T-helper 1 cell treated with Interleukin-12 subunit alpha and Interleukin-12 subunit beta and Interleukin-4 antibody, amounts not matched to agents 30 ng/mL and 1 ng/mL, for 36 hours (primary cell): ENCODE data around the gene FAM222A. TPM values are rescaled to one million over a fixed set of nuclear protein-coding genes. Genes with fewer than 3 reads are reported as not detected.

ENCODE experiments used
- intact Hi-C: fragments of 100-400 bp; cut with micrococcal nuclease; formaldehyde crosslinking; loops from one replicate; pipeline ENCODE4 v1.15.1; 2024
- total RNA-seq: library from RNA; stranded (reverse); gene quantifications from 2 replicates; pipeline ENCODE4 v1.2.3, GENCODE V29; 2022

The FAM222A gene
- total RNA-seq, 1 donor from 2014 or later = 0.51 TPM

GRCh38 chr12:109736552-109737108, 23.0 kb downstream of the FAM222A start:
- intact Hi-C loops = no loop called here

GRCh38 chr12:109737126-109737525, 23.5 kb downstream of the FAM222A start:
- intact Hi-C loops = no loop called here

GRCh38 chr12:109737631-109738030, 24.0 kb downstream of the FAM222A start:
- intact Hi-C loops = no loop called here

- intact Hi-C loops = no loop called here
Observed at GRCh38 chr12:109738209-109738608, 24.6 kb downstream of the FAM222A start.

GRCh38 chr12:109738878-109739665, 25.4 kb downstream of the FAM222A start:
- intact Hi-C loops = no loop called here

- intact Hi-C loops = no loop called here
Observed at GRCh38 chr12:109739747-109740693, 26.4 kb downstream of the FAM222A start.

GRCh38 chr12:109740694-109741245, 27.1 kb downstream of the FAM222A start:
- intact Hi-C loops = no loop called here

GRCh38 chr12:109741286-109741969, 27.8 kb downstream of the FAM222A start:
- intact Hi-C loops = no loop called here

GRCh38 chr12:109741970-109742703, 28.5 kb downstream of the FAM222A start:
- intact Hi-C loops = no loop called here

- intact Hi-C loops = no loop called here
Observed at GRCh38 chr12:109743076-109743910, 29.7 kb downstream of the FAM222A start.

- intact Hi-C loops = no loop called here
Observed at GRCh38 chr12:109744026-109744425, 30.4 kb downstream of the FAM222A start.

GRCh38 chr12:109744986-109745942, 31.6 kb downstream of the FAM222A start:
- intact Hi-C loops = no loop called here

- intact Hi-C loops = no loop called here
Observed at GRCh38 chr12:109752117-109753053, 38.8 kb downstream of the FAM222A start.

- intact Hi-C loops = no loop called here
Observed at GRCh38 chr12:109753054-109753401, 39.4 kb downstream of the FAM222A start.

- intact Hi-C loops = no loop called here
Observed at GRCh38 chr12:109753959-109754358, 40.3 kb downstream of the FAM222A start.

- intact Hi-C loops = no loop called here
Observed at GRCh38 chr12:109756457-109756856, 42.8 kb downstream of the FAM222A start.

GRCh38 chr12:109757671-109758265, 44.1 kb downstream of the FAM222A start:
- intact Hi-C loops = no loop called here
